IPS-15b (cell line): ENCODE results near the gene KRT79.

Experiments used
- H3K27me3 ChIP-seq: one replicate; pipeline ENCODE4 v1.6.1; 2013; ENCODE audit warnings: low read length; ENCODE audit not compliant: control insufficient read depth, insufficient read depth
- H3K36me3 ChIP-seq: one replicate; pipeline ENCODE4 v1.6.1; 2013; ENCODE audit warnings: low read length; ENCODE audit not compliant: control insufficient read depth, insufficient read depth
- H3K4me1 ChIP-seq: one replicate; pipeline ENCODE4 v1.6.1; 2013; ENCODE audit warnings: mild to moderate bottlenecking, low read length; ENCODE audit not compliant: control insufficient read depth, insufficient read depth
- H3K4me3 ChIP-seq: one replicate; pipeline ENCODE4 v1.5.1; 2013; ENCODE audit warnings: low read depth, low read length
- H3K9ac ChIP-seq: one replicate; pipeline ENCODE4 v1.6.1; 2013; ENCODE audit warnings: low read depth, mild to moderate bottlenecking, low read length
- H3K9me3 ChIP-seq: one replicate; pipeline ENCODE4 v1.6.1; 2013; ENCODE audit warnings: mild to moderate bottlenecking, low read length; ENCODE audit not compliant: control insufficient read depth, insufficient read depth

KRT79 gene

GRCh38 chr12:52829986-52830770 lies 3.9 kb downstream of the KRT79 start:
- H3K36me3 ChIP-seq, result no peaks in the 10 kb centered on the region
- no peak overlapping the region for H3K9ac ChIP-seq
- H3K27me3 ChIP-seq, result no peaks in the 10 kb centered on the region
- no peaks in the 10 kb centered on the region for H3K9me3 ChIP-seq
- H3K4me3 ChIP-seq, result no peak overlapping the region
- no peaks in the 10 kb centered on the region for H3K4me1 ChIP-seq

- no peaks in the 10 kb centered on the region for H3K27me3 ChIP-seq
- H3K4me3 ChIP-seq, result no peak overlapping the region
- H3K36me3 ChIP-seq, result no peaks in the 10 kb centered on the region
- no peaks in the 10 kb centered on the region for H3K9me3 ChIP-seq
- H3K4me1 ChIP-seq, result no peaks in the 10 kb centered on the region
- no peak overlapping the region for H3K9ac ChIP-seq
These were observed 5.5 kb downstream of the KRT79 start for GRCh38 chr12:52828591-52829021.

GRCh38 chr12:52828156-52828555 lies 6.0 kb downstream of the KRT79 start:
- H3K27me3 ChIP-seq, result no peaks in the 10 kb centered on the region
- H3K4me1 ChIP-seq, result no peaks in the 10 kb centered on the region
- no peaks in the 10 kb centered on the region for H3K9me3 ChIP-seq
- no peaks in the 10 kb centered on the region for H3K36me3 ChIP-seq
- no peak overlapping the region for H3K4me3 ChIP-seq
- H3K9ac ChIP-seq, result no peak overlapping the region

- no peaks in the 10 kb centered on the region for H3K36me3 ChIP-seq
- H3K4me1 ChIP-seq, result no peaks in the 10 kb centered on the region
- no peaks in the 10 kb centered on the region for H3K9me3 ChIP-seq
- H3K9ac ChIP-seq, result no peak overlapping the region
- no peaks in the 10 kb centered on the region for H3K27me3 ChIP-seq
- no peak overlapping the region for H3K4me3 ChIP-seq
These were observed 6.5 kb downstream of the KRT79 start for GRCh38 chr12:52827499-52828090.

- Histone ChIP-seq H3K4me3 (no peak overlapping the region), H3K9me3 (no peaks in the 10 kb centered on the region), H3K36me3 (no peaks in the 10 kb centered on the region), H3K27me3 (no peaks in the 10 kb centered on the region), H3K4me1 (no peaks in the 10 kb centered on the region), H3K9ac (no peak overlapping the region)
These were observed 7.3 kb downstream of the KRT79 start for GRCh38 chr12:52826611-52827498.

- Histone ChIP-seq H3K4me3 (no peak overlapping the region), H3K4me1 (no peaks in the 10 kb centered on the region), H3K27me3 (no peaks in the 10 kb centered on the region), H3K36me3 (no peaks in the 10 kb centered on the region), H3K9me3 (no peaks in the 10 kb centered on the region), H3K9ac (no peak overlapping the region)
These were observed 8.2 kb downstream of the KRT79 start for GRCh38 chr12:52825961-52826360.

GRCh38 chr12:52824741-52825410 lies 9.2 kb downstream of the KRT79 start:
- Histone ChIP-seq H3K9ac (no peak overlapping the region), H3K4me3 (no peak overlapping the region), H3K27me3 (no peaks in the 10 kb centered on the region), H3K36me3 (no peaks in the 10 kb centered on the region), H3K4me1 (no peaks in the 10 kb centered on the region), H3K9me3 (no peaks in the 10 kb centered on the region)

- H3K36me3 ChIP-seq, result no peaks in the 10 kb centered on the region
- H3K4me3 ChIP-seq, result no peak overlapping the region
- no peak overlapping the region for H3K9ac ChIP-seq
- no peaks in the 10 kb centered on the region for H3K4me1 ChIP-seq
- H3K9me3 ChIP-seq, result no peaks in the 10 kb centered on the region
- no peaks in the 10 kb centered on the region for H3K27me3 ChIP-seq
These were observed 10.2 kb downstream of the KRT79 start for GRCh38 chr12:52823761-52824450.

- no peak overlapping the region for H3K9ac ChIP-seq
- no peaks in the 10 kb centered on the region for H3K27me3 ChIP-seq
These were observed 11.2 kb downstream of the KRT79 start for GRCh38 chr12:52822771-52823510.

GRCh38 chr12:52821826-52822660 lies 12.1 kb downstream of the KRT79 start:
- Histone ChIP-seq H3K9ac (no peak overlapping the region), H3K36me3 (no peaks in the 10 kb centered on the region), H3K9me3 (no peaks in the 10 kb centered on the region), H3K4me3 (no peak overlapping the region), H3K4me1 (no peaks in the 10 kb centered on the region), H3K27me3 (no peaks in the 10 kb centered on the region)

More at GRCh38 chr12:52822771-52823510, 11.2 kb downstream of the KRT79 start:
- H3K36me3 ChIP-seq, result no peaks in the 10 kb centered on the region
- no peaks in the 10 kb centered on the region for H3K4me1 ChIP-seq
- H3K9me3 ChIP-seq, result no peaks in the 10 kb centered on the region
- H3K4me3 ChIP-seq, result no peak overlapping the region
